RWPE2 (cell line): ENCODE results near the gene IL31.

Experiments used
- ATAC-seq: fragments of 200-7000 bp; cut with Tn5 transposase; 3 replicates; pipeline ENCODE4 v1.9.1; 2021; ENCODE audit warnings: low read depth
- DNase-seq: peaks from one replicate; pipeline ENCODE4 v3.0.0-alpha.2; 2020; ENCODE audit warnings: low spot score
- H3K27ac ChIP-seq: fragments of 450-650 bp; 2 replicates; pipeline ENCODE4 v1.5.1; 2017; ENCODE audit warnings: mild to moderate bottlenecking; ENCODE audit not compliant: poor library complexity, severe bottlenecking
- H3K27me3 ChIP-seq: fragments of 250-450 bp; sonication (Bioruptor Pico); 2 replicates; pipeline ENCODE4 v1.5.1; 2021; ENCODE audit warnings: mild to moderate bottlenecking, moderate library complexity; ENCODE audit not compliant: insufficient read depth, poor library complexity, severe bottlenecking
- H3K36me3 ChIP-seq: fragments of 250-450 bp; sonication (Bioruptor Pico); 2 replicates; pipeline ENCODE4 v1.5.1; 2020; ENCODE audit warnings: low read depth, mild to moderate bottlenecking, moderate library complexity
- H3K4me1 ChIP-seq: fragments of 250-450 bp; sonication (Bioruptor Pico); 2 replicates; pipeline ENCODE4 v1.5.1; 2021; ENCODE audit warnings: mild to moderate bottlenecking, moderate library complexity; ENCODE audit not compliant: insufficient read depth, poor library complexity, severe bottlenecking
- H3K4me3 ChIP-seq: fragments of 250-450 bp; sonication (Bioruptor Pico); 2 replicates; pipeline ENCODE4 v1.5.1; 2021; ENCODE audit warnings: mild to moderate bottlenecking, moderate library complexity; ENCODE audit not compliant: severe bottlenecking
- H3K9me3 ChIP-seq: fragments of 250-450 bp; sonication (Bioruptor Pico); 2 replicates; pipeline ENCODE4 v1.5.1; 2021; ENCODE audit warnings: mild to moderate bottlenecking, moderate library complexity; ENCODE audit not compliant: severe bottlenecking
- CTCF ChIP-seq: fragments of 450-650 bp; IDR thresholded peaks from one replicate; pipeline ENCODE4 v1.5.1; 2017; ENCODE audit warnings: mild to moderate bottlenecking, moderate library complexity; ENCODE audit not compliant: poor library complexity, severe bottlenecking

IL31 gene

DNA sequence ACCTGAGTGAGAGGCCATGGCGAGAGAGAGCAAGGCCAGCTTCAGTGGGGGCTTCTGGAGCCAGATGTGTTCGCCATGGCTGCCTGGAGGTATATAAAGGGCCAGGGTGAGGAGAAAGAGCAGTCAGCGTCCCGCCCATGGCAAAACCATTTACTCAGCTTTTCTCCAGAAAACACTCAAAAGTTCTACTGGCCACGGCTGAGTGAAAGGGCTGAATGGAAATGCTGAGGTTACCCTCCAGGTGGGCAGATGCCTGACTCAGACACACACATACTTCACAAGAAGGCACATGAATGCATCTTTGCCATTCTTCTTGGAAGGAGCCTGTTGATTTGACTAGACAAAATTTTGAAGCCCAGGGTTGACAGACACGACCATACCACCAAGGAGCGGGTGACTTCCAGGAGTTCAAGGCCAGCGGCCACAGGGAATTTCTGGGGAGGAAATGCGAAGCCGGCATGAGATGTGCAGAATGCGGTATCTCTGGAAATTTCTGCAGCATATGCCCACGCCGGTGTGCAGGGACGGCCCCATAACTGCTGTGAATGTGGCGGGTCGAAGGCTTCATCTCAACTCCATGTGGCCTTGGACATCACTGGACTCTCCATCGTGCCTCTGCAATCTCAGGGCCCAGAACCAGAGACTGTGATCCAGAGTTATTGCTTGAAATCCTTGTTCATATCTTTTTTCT lies at the start of gene IL31:
IL31 (minus strand) TSS at position 67 of the 691 bp plus-strand sequence; CDS start at position 18, 49 bp downstream.
- ATAC-seq (no peak), DNase-seq (no peak)
- H3K9me3 ChIP-seq, result no peaks in the 10 kb centered on the region
- H3K4me3 ChIP-seq, result no peak within 1 kb of the TSS
- TF ChIP-seq CTCF, result no peak
- no peaks in the 10 kb centered on the region for H3K27me3 ChIP-seq
- H3K4me1 ChIP-seq, result no peaks in the 10 kb centered on the region
- H3K27ac ChIP-seq, result no peak within 1 kb of the TSS
- H3K36me3 ChIP-seq, result no peaks in the 10 kb centered on the region

- ATAC-seq, result no peak
- no peak for TF ChIP-seq CTCF
- peaks cover 92% of the 10 kb centered on the region for H3K36me3 ChIP-seq
- no peak for DNase-seq
- no peaks in the 10 kb centered on the region for H3K27me3 ChIP-seq
- no peaks in the 10 kb centered on the region for H3K4me1 ChIP-seq
- no peaks in the 10 kb centered on the region for H3K9me3 ChIP-seq
- H3K27ac ChIP-seq, result no peak overlapping the region
- no peak overlapping the region for H3K4me3 ChIP-seq
Measured at GRCh38 chr12:122216445-122216844, 42.4 kb upstream of the IL31 start.

- DNase-seq (no peak), ATAC-seq (no peak)
- H3K36me3 ChIP-seq, result peaks cover 89% of the 10 kb centered on the region
Measured at GRCh38 chr12:122215771-122216170, 41.8 kb upstream of the IL31 start.

DNA sequence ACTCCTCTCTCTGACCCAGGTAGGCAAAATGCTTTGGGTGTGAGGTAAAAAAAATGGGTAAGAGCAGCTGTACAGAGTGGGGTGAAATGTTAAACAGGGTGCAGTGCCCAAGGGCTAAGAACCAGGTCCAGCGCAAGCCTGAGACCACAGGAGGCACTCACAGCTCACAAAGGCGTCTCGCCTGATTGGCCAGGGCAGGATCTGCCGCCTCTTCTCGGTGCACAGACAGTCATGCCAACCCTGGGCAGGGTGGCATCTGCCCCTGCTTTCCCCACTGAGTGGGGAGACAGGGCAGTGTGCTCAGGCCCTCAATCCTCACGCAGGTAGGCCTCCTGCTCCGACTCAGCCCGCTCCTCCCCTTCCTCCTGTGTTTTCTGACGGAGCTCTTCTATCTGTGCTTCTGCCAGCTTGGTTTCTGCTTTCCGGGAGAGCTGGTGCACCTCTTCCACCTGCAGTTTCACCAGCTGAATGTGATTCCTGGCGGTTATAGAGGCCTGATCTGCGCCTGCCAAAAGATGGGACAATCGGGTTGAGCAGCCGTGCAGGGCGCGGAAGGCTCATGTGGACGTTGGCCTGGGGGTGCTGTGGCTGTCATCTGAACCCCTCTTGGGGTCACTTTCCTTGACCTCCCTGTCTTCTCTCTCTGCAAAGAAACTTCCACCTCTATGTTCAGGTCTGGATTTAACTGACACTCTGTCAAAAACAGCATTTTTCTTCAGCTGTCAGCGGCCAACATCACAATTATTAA lies 34.2 kb upstream of the IL31 start:
- peaks cover 54% of the 10 kb centered on the region for H3K36me3 ChIP-seq

More at GRCh38 chr12:122215771-122216170, 41.8 kb upstream of the IL31 start:
- Histone ChIP-seq H3K9me3 (no peaks in the 10 kb centered on the region), H3K4me1 (no peaks in the 10 kb centered on the region), H3K27ac (no peak overlapping the region), H3K27me3 (no peaks in the 10 kb centered on the region), H3K4me3 (no peak overlapping the region)
- no peak for TF ChIP-seq CTCF

More for the DNA sequence above, 34.2 kb upstream of the IL31 start:
- no peak for TF ChIP-seq CTCF
- no peak overlapping the region for H3K4me3 ChIP-seq
- no peaks in the 10 kb centered on the region for H3K27me3 ChIP-seq
- H3K9me3 ChIP-seq, result no peaks in the 10 kb centered on the region
- DNase-seq, result no peak
- H3K27ac ChIP-seq, result no peak overlapping the region
- no peaks in the 10 kb centered on the region for H3K4me1 ChIP-seq
- ATAC-seq, result no peak
